Heart left ventricle (tissue), 16 donors: ENCODE measurements around the gene ORMDL1. TPM values are rescaled to one million over a fixed set of nuclear protein-coding genes. Genes with fewer than 3 reads are reported as not detected.
A peak's percentile ranks its signal among the peaks of the same experiment; 100 is the strongest.

Source experiments
- ATAC-seq, 4 donors: fragments of 200-7000 bp; cut with Tn5 transposase; one replicate each; pipeline ENCODE4 v1.9.1; 2020 to 2022; ENCODE audit warnings: moderate library complexity in 4 of 4, mild to moderate bottlenecking in 3 of 4, moderate number of reproducible peaks in 1 of 4
- DNase-seq, 5 donors: peaks; one replicate each; pipeline ENCODE4 v3.0.0-alpha.2; 2020
- H3K27ac ChIP-seq, 12 donors: fragments of 200-600 bp; sonication (generic) in 4 of 12; one replicate each; pipeline versions ENCODE4 v1.5.0 to v1.8.0; 2016 to 2022; ENCODE audit warnings: mild to moderate bottlenecking in 2 of 12
- H3K27me3 ChIP-seq, 9 donors: fragments of 200-600 bp; sonication (generic) in 2 of 9; one replicate each; pipeline versions ENCODE4 v1.5.1 to v1.8.0; 2016 to 2022; ENCODE audit warnings: mild to moderate bottlenecking in 3 of 9
- H3K36me3 ChIP-seq, 9 donors: fragments of 200-600 bp; sonication (generic) in 2 of 9; one replicate each; pipeline versions ENCODE4 v1.5.0 to v1.8.0; 2018 to 2022; ENCODE audit warnings: mild to moderate bottlenecking in 2 of 9
- H3K4me1 ChIP-seq, 12 donors: fragments of 200-600 bp; sonication (generic) in 4 of 12; one replicate each; pipeline versions ENCODE4 v1.5.0 to v1.8.0; 2016 to 2022; ENCODE audit warnings: mild to moderate bottlenecking in 3 of 12
- H3K4me3 ChIP-seq, 12 donors: fragments of 200-600 bp; sonication (generic) in 4 of 12; one replicate each; pipeline versions ENCODE4 v1.5.0 to v1.8.0; 2017 to 2022; ENCODE audit warnings: mild to moderate bottlenecking in 9 of 12, moderate library complexity in 4 of 12
- H3K9me3 ChIP-seq, 12 donors: fragments of 200-600 bp; sonication (generic) in 4 of 12; one replicate each; pipeline versions ENCODE4 v1.5.0 to v1.8.0; 2016 to 2022; ENCODE audit warnings: mild to moderate bottlenecking in 1 of 12
- CTCF ChIP-seq, 12 donors: fragments of 200-600 bp; sonication (generic) in 4 of 12; IDR thresholded peaks; one replicate each; pipeline versions ENCODE4 v1.5.0 to v1.8.0; 2018 to 2022; ENCODE audit warnings: antibody characterized with exemption in 12 of 12, mild to moderate bottlenecking in 5 of 12
- POLR2A ChIP-seq, 2 donors: fragments of 450-650 bp; IDR thresholded peaks; one replicate each; pipeline ENCODE4 v1.6.1; 2017; ENCODE audit warnings: antibody characterized with exemption in 2 of 2, mild to moderate bottlenecking in 2 of 2, moderate library complexity in 2 of 2
- WGBS, 4 donors: extraction: QIAGEN DNeasy Blood & Tissue Kit in 2 of 4; methylation state at CpG; one replicate each; pipeline versions ENCODE4 v1.1.5 to v1.1.7; 2013 to 2018; 5-methylcytosine and 5-hydroxymethylcytosine counted together
- intact Hi-C, 10 donors: fragments of 100-400 bp; cut with DNase I; formaldehyde crosslinking; loops; one replicate each; pipeline versions ENCODE4 v1.11.1 to v1.14.2; 2022
- polyA plus RNA-seq, 2 donors: library from polyadenylated mRNA; stranded (reverse); fragments of 200-250 nt; gene quantifications; one replicate each; pipeline ENCODE4 v1.2.3, GENCODE V29; 2013
- total RNA-seq, 9 donors: library from RNA; depleted of rRNA in 2 of 9; stranded (reverse); fragments of >200 nt in 2 of 9; fragmentation: NEBNext Ultra II Directional in 3 of 9; extraction: Animal tissue kit (Norgen Biotek cat#: 25700) in 3 of 9; gene quantifications; one replicate each; pipeline versions ENCODE4 v1.1.0 to v1.2.4, GENCODE V29; 2016 to 2023
- donor health status: ischemic (EF 13 %, LVEDD 7.1; RV severe dilation, severe dysfunction).
- donor health status: healthy with polysubstance abuse.
- donor health status: DM: no; HTN: yes; CAD: no.
- donor health status: DM: no; HTN: no; CAD: no.
- donor health status: ischemic (EF 25% LVEDD 6.9; RV normal size, moderate dysfunction).
- donor health status: ischemic (EF 25% LVEDD 5.7; RV mildly dilated, moderate dysfunction).
- donor health status: healthy.
- donor health status: DM: yes; HTN: yes; CAD: no.
- donor health status: ischemic (EF 35%, LVEDD 5.7; RV mildly dilated, moderate dysfunction).
- donor health status: nonischemic (EF 11% LVEDD 7.7; RV severe dilation, severe dysfunction).
- donor health status: DM: yes; HTN: yes; CAD: no.
- donor health status: PGD.
- donor health status: ischemic (EF 29% LVEDD 5.4; RV normal size, mild dysfunction).
- donor health status: nonischemic (EF 23%, LVEDD 6.1; RV moderate dilation, normal function).

Gene ORMDL1
- total and polyA plus RNA-seq, 11 donors: 14.3 to 40.3 (median 28.8) TPM

GRCh38 chr2:189751080-189751658, 33.0 kb downstream of the ORMDL1 start:
- ATAC-seq: peak in 1 of 4 donors; percentile 41
- no peak overlapping the region for H3K27ac ChIP-seq
- no peak for DNase-seq
- TF ChIP-seq CTCF (IDR thresholded peaks at IDR 0.05) (peak; percentile 26 to 60 (median 44)), POLR2A (IDR thresholded peaks at IDR 0.05) (no peak)
- WGBS, 4 donors: 84 to 86% (median 85%) methylated on average over 10 of the region's 10 CpGs
- H3K4me1 ChIP-seq: peaks cover 0 to 5% (median 0%) of the 10 kb centered on the region in 12 donors
- no peaks in the 10 kb centered on the region for H3K9me3 ChIP-seq
- intact Hi-C loops: loop anchor here in 2 of 10 donors (2.0 to 10.0 kb wide), 2 partner anchors 86 to 322 kb away; partner anchors contain the start of gene ASNSD1 (in 1 of the 2)
- H3K27me3 ChIP-seq: no peaks in the 10 kb centered on the region
- H3K36me3 ChIP-seq: peaks cover 0 to 99% (median 75%) of the 10 kb centered on the region in 9 donors
- H3K4me3 ChIP-seq: no peak overlapping the region

- H3K9me3 ChIP-seq: no peaks in the 10 kb centered on the region
- no peak for TF ChIP-seq POLR2A (IDR thresholded peaks at IDR 0.05)
- no peak for TF ChIP-seq CTCF (IDR thresholded peaks at IDR 0.05)
- H3K4me1 ChIP-seq: no peaks in the 10 kb centered on the region
- 78 to 84% (median 83%) methylated on average over 3 of the region's 3 CpGs for WGBS, 4 donors
- DNase-seq (no peak), ATAC-seq (no peak)
- no peaks in the 10 kb centered on the region for H3K27me3 ChIP-seq
- no peak overlapping the region for H3K27ac ChIP-seq
- peaks cover 0 to 37% (median 8%) of the 10 kb centered on the region in 9 donors for H3K36me3 ChIP-seq
- intact Hi-C loops: no loop called here
- no peak overlapping the region for H3K4me3 ChIP-seq
These were observed 54.7 kb downstream of the ORMDL1 start for GRCh38 chr2:189729430-189729829.

- Histone ChIP-seq H3K27ac (no peak overlapping the region), H3K9me3 (no peaks in the 10 kb centered on the region), H3K27me3 (no peaks in the 10 kb centered on the region), H3K4me1 (no peaks in the 10 kb centered on the region), H3K4me3 (no peak overlapping the region), H3K36me3 (peaks cover 0 to 32% (median 8%) of the 10 kb centered on the region in 9 donors)
- TF ChIP-seq POLR2A (IDR thresholded peaks at IDR 0.05): no peak
- no peak for TF ChIP-seq CTCF (IDR thresholded peaks at IDR 0.05)
- no peak for DNase-seq
- intact Hi-C loops: no loop called here
- ATAC-seq: no peak
These were observed 57.3 kb downstream of the ORMDL1 start for GRCh38 chr2:189726849-189727248.

GRCh38 chr2:189726271-189726670, 57.9 kb downstream of the ORMDL1 start:
- Histone ChIP-seq H3K36me3 (peaks cover 0 to 37% (median 8%) of the 10 kb centered on the region in 9 donors), H3K27ac (no peak overlapping the region), H3K27me3 (no peaks in the 10 kb centered on the region), H3K4me1 (no peaks in the 10 kb centered on the region), H3K9me3 (no peaks in the 10 kb centered on the region), H3K4me3 (no peak overlapping the region)
- no peak for ATAC-seq
- intact Hi-C loops: no loop called here
- no peak for DNase-seq
- 82 to 95% (median 93%) methylated on average over 1 of the region's 1 CpG for WGBS, 4 donors
- TF ChIP-seq CTCF (IDR thresholded peaks at IDR 0.05): no peak
- TF ChIP-seq POLR2A (IDR thresholded peaks at IDR 0.05): no peak
